NB4 (cell line): ENCODE results near the gene CXorf58.
"Not testable (repeated sequence)": the region's sequence is repeated elsewhere in the genome, so short reads cannot be mapped to it uniquely, and the experiment has no call there.

Experiments used
- POLR2A ChIP-seq: IDR thresholded peaks from 2 replicates; pipeline ENCODE4 v1.6.1; 2011; ENCODE audit warnings: mild to moderate bottlenecking; ENCODE audit not compliant: insufficient read length; ENCODE audit errors: extremely low read depth
- TF ChIP-seq, protein P1 (sequence below): IDR thresholded peaks from one replicate; pipeline ENCODE4 v1.5.1; 2012; ENCODE audit warnings: low read depth, low read length
- TF ChIP-seq, protein P2 (sequence below): IDR thresholded peaks from 2 replicates; pipeline ENCODE4 v1.6.1; 2011; ENCODE audit warnings: low read depth, low read length

DNA sequence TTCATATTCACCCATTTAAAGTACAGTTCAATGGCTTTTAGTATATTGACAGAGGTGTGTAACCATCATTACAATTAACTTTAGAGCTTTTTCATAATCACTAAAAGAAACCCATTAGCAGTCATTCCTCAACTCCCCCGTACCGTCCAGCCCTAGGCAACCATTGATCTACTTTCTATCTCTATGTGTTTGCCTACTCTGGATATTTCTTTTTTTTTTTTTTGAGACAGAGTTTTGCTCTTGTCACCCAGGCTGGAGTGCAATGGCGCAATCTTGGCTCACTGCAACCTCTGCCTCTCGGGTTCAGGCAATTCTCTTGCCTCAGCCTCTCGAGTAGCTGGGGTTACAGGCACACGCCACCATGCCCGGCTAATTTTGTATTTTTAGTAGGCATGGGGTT is 48.6 kb upstream of the CXorf58 start:
- TF ChIP-seq, protein P1, sequence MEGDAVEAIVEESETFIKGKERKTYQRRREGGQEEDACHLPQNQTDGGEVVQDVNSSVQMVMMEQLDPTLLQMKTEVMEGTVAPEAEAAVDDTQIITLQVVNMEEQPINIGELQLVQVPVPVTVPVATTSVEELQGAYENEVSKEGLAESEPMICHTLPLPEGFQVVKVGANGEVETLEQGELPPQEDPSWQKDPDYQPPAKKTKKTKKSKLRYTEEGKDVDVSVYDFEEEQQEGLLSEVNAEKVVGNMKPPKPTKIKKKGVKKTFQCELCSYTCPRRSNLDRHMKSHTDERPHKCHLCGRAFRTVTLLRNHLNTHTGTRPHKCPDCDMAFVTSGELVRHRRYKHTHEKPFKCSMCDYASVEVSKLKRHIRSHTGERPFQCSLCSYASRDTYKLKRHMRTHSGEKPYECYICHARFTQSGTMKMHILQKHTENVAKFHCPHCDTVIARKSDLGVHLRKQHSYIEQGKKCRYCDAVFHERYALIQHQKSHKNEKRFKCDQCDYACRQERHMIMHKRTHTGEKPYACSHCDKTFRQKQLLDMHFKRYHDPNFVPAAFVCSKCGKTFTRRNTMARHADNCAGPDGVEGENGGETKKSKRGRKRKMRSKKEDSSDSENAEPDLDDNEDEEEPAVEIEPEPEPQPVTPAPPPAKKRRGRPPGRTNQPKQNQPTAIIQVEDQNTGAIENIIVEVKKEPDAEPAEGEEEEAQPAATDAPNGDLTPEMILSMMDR = not testable (repeated sequence)
- TF ChIP-seq, protein P2, sequence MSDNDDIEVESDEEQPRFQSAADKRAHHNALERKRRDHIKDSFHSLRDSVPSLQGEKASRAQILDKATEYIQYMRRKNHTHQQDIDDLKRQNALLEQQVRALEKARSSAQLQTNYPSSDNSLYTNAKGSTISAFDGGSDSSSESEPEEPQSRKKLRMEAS = not testable (repeated sequence)
- TF ChIP-seq POLR2A = not testable (repeated sequence)
